NCI-H2196 (cell line): ENCODE data around the gene ATP11A.

Source experiments
- DNase-seq: peaks from one replicate; lab custom pipeline; 2025; ENCODE audit not compliant: unreplicated experiment; lab: John Stamatoyannopoulos, UW

Gene ATP11A

GRCh38 chr13:112741185-112741755 lies 51.4 kb downstream of the ATP11A start:
- DNase-seq = no peak

DNA sequence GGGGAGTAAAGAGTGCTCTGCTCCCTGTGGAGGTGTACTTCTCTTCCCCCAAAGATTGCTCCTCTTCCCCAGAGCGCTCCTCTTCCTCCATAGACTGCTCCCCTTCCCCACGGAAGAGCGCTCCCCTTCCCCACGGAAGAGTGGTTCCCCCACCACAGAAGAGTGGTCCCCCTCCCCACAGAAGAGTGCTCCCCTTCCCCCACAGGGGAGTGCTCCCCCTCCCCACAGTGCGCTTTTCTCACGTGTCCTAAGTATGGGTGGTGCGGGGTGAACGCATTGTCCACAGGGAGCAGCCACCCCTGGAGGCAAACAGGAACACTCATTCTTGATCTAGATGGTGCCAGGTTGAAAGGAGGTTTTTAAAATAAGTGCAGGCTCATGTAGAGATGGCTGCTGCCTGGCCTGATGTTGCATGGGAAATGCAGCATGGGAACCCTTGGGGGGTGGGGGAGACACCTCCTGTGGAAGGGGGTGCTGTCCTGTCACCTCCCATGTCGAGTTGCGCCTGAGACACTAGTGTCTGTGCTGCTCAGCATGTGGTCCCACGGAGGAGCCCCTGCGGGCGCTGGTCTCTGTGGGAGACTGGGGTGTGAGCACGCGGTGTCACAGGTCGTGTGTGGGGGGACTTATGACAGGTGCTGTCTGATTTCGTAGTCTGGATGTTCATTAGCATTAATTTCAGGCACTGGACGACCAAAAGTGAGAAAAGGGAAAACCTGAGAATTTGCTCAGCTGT lies 52.2 kb downstream of the ATP11A start:
- no peak for DNase-seq

GRCh38 chr13:112742583-112742982 lies 52.7 kb downstream of the ATP11A start:
- DNase-seq = no peak

- DNase-seq = no peak
Measured at GRCh38 chr13:112743451-112744167, 53.8 kb downstream of the ATP11A start.

DNA sequence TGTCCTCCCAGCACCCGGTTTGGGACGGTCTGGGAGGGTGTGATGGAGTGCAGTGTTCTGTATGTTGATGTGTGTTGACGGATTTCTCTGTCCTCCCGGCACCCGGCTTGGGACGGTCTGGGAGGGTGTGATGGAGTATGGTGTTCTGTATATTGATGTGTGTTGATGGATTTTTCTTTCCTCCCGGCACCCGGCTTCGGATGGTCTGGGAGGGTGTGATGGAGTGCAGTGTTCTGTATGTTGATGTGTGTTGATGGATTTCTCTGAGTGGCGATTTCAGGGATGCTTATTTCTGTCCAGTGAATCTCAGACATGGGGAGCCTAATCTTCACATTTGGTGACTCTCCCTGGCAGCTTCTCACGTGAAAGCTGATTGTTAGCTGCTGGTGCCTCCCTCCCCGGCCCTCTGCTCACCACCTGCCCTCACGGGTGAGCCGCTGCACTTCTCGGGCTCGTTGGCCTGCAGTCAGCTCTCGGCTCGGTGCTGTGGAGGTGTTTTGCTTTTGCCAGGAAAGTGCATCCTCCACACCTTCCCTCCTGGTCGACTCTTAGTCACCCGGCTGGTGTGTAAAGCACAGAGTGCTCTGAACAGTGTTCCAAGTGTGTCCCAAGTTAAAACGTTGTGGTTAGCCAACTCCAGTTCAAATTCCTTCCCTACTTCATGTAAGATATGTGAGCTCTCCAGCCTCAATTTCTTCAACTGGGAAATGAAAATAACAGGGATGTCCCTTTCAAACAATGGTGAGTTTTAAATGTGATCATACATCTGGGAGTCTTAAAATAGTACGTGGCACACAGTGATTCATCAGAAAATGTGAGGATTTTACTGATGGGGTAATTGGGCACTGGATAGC lies 54.6 kb downstream of the ATP11A start:
- DNase-seq = no peak

DNA sequence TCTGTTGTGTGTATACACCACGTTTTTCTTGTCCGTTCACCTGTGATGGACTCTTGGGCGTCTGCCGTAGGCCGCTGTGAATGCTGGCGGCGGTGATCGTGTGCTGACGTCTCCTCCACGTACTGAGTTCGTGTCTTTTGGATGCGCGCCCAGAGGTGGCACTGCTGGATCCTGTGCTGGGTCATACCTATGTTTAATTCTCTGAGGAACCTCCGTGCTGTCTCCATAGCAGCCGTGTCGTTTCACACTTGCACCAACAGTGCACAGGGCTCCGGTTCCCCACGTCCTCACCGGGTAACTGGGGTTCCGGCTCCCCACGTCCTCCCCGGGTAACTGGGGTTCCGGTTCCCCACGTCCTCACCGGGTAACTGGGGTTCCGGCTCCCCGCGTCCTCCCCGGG lies 56.2 kb downstream of the ATP11A start:
- DNase-seq = no peak

- DNase-seq = no peak
Measured at GRCh38 chr13:112747256-112747655, 57.4 kb downstream of the ATP11A start.

DNA sequence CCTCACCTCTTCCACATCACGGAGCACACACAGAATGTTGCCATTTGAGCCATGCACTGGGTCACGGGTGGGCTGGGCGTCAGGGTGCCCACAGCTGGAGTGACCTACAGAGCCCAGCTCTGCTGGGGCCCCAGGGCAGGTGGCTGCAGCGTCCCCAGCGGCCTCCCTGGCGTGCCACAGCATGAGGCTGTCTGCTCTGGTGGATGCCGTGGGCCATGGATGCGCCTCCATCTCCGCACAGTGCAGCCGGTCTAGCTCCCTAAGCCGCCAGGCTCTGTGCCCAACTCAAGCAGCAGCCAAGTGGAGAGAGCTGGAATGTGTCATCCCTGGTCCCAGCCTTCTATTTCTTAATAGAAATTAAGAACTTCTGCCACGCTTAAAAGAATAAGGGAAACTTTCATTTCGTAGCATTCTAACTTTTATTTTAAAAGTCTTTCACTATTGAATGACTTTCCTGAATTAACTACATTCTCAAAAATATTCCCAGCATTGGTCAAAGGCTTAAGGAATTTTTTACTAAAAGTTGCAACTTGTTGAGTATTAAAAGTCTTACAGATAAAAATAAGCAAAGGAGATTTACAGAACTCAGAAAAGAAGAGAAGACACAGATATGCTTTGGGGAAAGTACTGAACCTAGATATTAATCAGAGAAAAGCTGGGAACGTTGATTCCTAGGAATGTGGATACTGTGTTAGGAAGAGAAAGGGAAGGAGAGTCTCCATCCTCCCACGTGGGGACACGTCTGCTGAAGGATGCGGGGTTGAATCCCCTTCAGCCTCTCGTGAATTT lies 59.3 kb downstream of the ATP11A start:
- DNase-seq = no peak

DNA sequence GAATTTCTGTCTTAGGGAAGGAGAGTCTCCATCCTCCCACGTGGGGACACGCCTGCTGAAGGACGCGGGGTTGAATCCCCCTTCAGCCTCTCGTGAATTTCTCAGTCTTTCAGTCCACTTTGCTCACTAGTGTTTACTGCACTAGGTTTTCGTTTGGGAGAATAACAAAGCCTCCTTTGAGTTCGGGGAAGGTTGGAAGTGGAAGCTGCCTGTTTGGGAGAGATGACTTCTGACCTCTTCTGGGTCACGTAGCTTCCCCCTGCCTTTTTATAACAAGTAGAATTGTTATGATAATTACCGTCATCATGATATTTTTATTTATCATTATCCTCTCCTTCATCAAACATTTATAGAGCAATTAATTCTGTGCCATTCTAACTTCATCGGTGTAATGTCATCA lies 60.7 kb downstream of the ATP11A start:
- no peak for DNase-seq

- no peak for DNase-seq
Measured at GRCh38 chr13:112751617-112752016, 61.8 kb downstream of the ATP11A start.

GRCh38 chr13:112752211-112752610 lies 62.4 kb downstream of the ATP11A start:
- no peak for DNase-seq

DNA sequence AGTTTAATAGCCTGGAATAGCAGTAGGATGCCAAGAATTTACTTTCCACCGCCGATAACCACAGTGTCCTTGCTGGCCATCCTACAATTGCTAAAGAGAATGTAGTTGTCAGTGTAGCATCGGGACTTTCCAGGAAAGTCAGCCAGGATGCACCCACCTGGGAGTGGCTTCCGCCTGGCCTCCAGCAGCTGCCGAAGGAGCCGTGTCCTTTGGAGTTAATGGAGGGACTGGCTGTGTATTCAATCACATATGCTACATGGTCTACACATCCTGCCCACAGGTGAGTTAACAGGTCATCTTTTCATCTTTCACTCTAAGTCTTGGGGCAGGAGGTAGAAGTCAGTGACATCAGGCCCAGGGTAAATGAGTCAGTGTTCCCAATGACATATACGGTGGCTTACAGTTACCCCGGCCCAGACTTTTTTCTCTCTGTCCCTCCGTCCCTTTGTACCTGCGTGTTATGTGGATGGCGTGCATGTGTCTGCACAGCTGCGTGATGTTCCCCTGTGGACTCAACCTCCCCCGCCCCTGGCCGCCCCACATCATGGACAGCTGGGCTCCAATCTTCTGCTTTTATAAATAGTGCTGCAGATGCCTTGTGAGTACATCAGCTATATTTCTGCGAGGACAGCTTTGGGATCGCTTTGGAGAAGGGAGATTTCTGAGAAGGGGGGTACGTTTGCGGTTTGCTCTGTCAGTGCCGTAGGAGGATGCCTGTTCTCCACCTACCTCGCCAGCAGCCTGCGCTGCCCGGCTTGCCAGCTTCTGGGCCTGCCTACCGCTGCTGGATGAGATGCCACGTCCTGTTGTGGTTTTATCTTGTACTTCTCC lies 63.1 kb downstream of the ATP11A start:
- no peak for DNase-seq

DNA sequence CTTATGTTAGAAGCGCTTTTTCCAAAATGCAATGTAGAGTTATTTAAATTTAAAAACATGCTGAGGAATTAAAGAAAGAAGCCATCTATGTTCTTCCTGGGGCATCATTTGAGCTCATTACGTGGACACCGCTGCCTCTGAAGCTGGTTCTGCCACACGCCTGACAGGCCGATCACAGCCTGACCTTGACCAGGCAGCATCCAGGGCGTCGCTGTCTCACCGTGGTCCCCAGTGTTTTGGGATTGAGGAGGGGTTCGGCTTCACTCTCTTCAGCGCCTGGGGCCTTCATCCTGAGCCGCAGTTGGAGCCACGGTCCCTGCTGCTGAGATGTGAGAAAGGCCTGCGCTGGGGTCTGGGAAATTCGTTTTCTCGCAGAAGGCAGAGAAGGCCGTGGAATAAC lies 64.0 kb downstream of the ATP11A start:
- DNase-seq = no peak

DNA sequence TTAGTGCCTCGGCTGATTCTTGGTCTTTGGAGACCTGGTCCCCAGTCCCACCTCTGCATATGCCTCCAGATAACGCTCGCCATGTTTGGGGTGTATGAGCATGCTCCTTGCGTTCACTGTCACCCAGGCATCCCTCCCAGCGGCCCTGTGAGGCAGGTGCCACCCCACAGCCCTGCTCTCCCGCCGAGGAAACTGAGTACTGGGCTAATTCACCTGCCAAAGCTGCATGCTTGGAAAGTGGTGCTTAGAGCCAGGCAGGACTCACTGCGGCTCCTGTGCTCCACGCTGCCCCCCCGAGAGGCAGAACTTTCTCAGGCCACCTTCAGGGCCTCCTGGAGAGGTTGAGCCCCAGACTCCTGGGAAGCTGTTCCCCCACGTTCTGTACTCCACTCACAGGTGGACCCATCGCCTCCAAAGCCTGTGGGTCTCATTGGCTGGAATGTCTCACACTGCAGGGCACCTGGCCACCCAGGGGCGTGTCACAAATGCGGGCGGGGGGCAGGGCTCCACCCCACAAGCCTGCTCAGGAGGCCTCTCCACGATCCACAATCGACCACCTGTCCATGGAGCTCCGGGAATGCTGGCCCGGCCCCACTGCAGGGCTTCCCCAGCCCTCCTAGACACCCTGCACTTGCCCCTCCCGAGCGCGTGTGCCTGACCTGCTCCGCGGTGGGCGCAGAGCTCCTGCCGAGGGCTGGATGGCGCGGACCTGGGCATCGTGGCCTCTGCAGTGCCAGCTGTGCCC lies 64.6 kb downstream of the ATP11A start:
- DNase-seq = no peak

DNA sequence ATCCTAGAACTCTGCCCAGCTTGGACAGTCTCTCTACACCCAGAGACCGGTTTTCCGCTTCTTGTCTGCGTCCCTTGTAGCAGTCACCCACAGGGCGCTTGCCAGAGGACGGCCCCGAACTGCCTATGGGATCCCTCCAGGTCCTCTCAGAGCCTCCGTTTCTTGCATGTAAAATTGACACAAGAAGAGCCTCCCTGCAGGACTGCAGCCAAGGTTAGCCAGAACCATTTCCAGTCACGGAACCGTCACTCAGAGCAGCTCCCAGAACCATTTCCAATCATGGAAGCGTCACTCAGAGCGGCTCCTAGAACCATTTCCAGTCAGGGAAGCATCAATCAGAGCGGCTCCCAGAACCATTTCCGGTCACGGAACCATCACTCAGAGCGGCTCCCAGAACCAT lies 65.5 kb downstream of the ATP11A start:
- no peak for DNase-seq

DNA sequence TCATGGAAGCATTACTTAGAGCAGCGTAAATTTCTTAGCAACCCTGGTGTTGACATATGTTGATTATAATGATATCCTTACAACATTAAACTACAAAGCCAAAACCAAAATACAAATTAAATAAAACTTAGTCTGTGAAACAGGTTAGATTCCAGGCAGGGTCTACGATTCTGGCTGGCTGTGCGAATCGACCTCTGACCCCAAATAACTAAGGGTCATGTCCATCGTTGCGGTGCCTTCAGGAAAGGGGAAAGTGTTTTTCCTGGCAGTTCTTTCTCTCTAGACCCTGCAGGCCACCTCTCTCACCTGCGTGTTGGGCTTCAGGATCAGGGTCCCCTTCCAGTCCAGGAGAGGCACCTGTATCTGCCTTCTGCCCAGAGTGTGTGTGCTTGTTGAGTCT lies 66.2 kb downstream of the ATP11A start:
- DNase-seq = no peak

GRCh38 chr13:112756511-112756966 lies 66.7 kb downstream of the ATP11A start:
- DNase-seq = no peak

DNA sequence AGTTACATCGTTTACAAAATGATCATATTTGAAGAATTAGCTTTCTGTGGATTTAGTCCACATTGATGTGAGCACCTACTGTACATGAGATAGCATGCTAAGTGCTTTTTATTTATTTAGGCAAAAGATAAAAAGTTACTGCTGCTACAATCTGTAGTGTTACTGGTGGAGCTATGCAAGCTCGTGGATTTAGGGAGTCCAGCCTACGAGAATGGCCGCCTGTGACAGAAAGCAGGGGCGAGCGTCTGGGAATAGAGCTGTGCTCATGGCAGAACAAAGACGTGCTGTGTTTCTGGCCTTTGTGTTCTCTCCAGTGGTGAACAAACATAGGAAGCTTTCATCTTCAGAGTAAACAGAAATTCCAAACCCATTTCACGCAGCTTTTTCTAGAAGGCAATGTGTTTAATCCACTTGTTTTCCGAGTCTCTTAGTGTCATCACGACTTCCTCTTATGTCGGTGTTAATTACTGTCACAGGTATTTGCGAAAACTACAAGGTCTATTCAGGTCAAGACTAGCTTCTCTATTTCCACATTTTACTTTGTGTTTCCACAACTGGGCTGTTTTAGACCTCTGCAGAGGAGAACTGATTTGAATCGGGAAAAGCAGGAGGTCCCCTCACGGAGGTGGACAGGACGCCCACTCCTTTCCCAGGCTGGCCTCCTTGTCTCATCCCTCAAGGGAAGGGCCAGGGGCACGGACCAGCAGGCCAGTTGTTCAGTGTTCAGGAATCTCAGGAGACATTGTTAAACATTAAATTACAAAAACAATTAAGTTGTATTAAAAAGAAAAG lies 67.3 kb downstream of the ATP11A start:
- DNase-seq = no peak
